Epithelial cell of esophagus (primary cell): ENCODE measurements around the gene MDH2.
"Not testable (repeated sequence)": the region's sequence is repeated elsewhere in the genome, so short reads cannot be mapped to it uniquely, and the experiment has no call there.

Experiments used
- DNase-seq: peaks from one replicate; pipeline ENCODE4 v3.0.0; 2010; ENCODE audit warnings: low read depth
- H3K4me3 ChIP-seq: 2 replicates; pipeline ENCODE4 v1.5.1; 2011; ENCODE audit warnings: mild to moderate bottlenecking, low read length, control low read depth
- TF ChIP-seq, protein P1 (sequence below): IDR thresholded peaks from 2 replicates; pipeline ENCODE4 v1.5.1; 2011; ENCODE audit warnings: low read depth, mild to moderate bottlenecking, low read length, control low read depth, inconsistent platforms; ENCODE audit not compliant: insufficient read depth; ENCODE audit errors: missing control alignments

The MDH2 gene, protein sequence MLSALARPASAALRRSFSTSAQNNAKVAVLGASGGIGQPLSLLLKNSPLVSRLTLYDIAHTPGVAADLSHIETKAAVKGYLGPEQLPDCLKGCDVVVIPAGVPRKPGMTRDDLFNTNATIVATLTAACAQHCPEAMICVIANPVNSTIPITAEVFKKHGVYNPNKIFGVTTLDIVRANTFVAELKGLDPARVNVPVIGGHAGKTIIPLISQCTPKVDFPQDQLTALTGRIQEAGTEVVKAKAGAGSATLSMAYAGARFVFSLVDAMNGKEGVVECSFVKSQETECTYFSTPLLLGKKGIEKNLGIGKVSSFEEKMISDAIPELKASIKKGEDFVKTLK

DNA sequence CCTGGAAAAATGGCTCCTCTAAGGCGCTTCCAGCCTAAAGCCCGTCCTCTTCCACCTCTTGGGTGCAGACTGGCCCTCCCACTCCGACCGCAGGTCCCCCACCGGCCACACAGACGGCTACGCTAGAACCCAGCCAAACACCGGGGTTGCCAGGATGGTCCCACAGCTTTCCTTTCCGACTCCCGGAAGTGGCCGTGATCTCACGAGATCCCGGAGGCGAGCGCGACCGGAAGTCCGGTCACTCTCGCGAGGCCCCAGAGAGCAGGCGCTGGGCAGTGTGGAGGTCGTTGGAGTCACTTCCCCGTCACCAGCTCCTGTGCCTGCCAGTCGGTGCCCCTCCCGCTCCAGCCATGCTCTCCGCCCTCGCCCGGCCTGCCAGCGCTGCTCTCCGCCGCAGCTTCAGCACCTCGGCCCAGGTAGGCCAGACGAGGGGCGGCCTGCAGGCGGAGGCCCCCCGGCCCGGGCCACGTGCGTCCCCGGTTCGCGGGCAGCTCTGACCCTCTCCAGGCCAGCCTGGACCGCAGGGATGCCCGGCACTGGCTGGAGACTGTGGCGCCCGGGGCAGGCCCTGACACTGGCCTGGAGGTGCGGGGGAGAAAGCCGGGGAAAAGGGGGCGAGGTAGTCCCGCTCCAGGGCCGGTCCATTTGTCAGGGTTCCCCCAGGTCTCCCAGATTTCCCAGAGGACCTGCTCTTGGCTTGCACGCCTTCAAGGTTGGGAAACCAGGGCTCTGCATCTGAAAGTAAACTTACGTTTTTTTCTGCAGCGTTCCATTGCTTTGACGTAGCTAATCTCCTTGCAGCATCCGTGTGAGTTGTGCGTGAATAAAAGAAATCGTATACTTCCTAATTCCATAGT is at the start of gene MDH2, which contains the start of gene STYXL1:
MDH2 (plus strand) TSS at position 296 of the 857 bp plus-strand sequence; CDS start at position 351, 55 bp downstream.
STYXL1 (minus strand) TSS at position 190 of the 857 bp plus-strand sequence. CDS start 17,477 bp downstream, outside the sequence.
- peak within 1 kb of the TSS; percentile 88 for H3K4me3 ChIP-seq
- TF ChIP-seq, protein P1, sequence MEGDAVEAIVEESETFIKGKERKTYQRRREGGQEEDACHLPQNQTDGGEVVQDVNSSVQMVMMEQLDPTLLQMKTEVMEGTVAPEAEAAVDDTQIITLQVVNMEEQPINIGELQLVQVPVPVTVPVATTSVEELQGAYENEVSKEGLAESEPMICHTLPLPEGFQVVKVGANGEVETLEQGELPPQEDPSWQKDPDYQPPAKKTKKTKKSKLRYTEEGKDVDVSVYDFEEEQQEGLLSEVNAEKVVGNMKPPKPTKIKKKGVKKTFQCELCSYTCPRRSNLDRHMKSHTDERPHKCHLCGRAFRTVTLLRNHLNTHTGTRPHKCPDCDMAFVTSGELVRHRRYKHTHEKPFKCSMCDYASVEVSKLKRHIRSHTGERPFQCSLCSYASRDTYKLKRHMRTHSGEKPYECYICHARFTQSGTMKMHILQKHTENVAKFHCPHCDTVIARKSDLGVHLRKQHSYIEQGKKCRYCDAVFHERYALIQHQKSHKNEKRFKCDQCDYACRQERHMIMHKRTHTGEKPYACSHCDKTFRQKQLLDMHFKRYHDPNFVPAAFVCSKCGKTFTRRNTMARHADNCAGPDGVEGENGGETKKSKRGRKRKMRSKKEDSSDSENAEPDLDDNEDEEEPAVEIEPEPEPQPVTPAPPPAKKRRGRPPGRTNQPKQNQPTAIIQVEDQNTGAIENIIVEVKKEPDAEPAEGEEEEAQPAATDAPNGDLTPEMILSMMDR, result no peak
- peak; percentile 95 for DNase-seq

DNA sequence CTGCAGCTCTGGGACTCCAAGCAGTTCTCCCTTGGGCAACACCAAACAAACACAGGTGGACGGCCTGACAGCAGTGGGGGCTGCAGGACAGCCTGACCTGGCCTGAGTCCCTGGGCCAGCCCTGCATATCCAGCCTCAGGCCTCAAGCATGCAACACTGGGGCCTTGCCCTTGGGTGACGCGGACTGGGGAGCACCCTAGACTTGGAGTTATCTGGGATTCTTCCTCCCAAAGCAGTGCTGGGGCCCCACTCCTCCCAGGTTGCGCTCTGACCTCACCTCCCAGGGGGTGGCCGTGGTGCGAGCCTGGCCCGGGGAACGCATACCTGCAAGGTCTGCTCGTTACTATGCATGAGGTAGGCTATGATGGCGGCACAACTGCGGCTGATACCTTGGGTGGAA is 47.3 kb upstream of the MDH2 start:
- H3K4me3 ChIP-seq, result no peak overlapping the region
- DNase-seq, result no peak
- TF ChIP-seq, protein P1, result no peak

DNA sequence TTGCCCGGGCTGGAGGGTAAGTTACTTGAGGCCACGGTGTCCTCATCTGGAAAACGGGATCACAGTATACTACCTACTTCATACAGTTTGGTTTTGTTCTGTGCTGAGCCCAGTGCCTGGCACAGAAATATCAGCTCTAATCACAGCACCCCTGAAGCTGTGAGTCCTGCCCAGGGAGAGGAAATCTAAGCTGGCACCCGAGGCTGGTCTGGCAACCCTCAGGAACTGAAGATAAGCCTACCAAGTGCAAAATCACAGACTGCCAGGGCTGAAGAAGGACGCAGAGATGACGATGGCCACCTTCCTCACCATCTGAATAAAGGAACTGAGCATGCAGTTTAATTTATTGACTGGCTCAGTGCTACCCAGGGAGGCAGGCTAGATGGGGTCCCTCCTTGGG is 45.8 kb upstream of the MDH2 start:
- no peak overlapping the region for H3K4me3 ChIP-seq
- DNase-seq, result no peak
- TF ChIP-seq, protein P1, result no peak

DNA sequence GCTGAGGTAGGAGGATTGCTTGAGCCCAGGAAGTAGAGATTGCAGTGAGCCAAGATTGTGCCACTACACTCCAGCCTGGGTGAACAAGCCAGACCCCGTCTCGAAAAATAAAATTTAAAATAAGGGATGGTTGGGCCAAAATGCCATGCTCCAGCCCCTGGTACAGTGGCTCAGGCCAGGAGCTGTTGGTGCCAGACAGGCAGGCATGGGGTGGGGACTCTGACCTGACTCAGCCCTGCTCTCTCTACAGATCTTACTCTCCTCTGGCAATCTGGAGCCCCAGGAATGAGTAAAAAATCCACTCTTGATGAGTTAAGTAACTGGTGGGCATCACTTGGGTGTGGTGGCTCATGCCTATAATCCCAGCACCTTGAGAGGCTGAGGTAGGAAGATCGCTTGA is 45.1 kb upstream of the MDH2 start:
- no peak for DNase-seq
- no peak overlapping the region for H3K4me3 ChIP-seq
- TF ChIP-seq, protein P1, result no peak

DNA sequence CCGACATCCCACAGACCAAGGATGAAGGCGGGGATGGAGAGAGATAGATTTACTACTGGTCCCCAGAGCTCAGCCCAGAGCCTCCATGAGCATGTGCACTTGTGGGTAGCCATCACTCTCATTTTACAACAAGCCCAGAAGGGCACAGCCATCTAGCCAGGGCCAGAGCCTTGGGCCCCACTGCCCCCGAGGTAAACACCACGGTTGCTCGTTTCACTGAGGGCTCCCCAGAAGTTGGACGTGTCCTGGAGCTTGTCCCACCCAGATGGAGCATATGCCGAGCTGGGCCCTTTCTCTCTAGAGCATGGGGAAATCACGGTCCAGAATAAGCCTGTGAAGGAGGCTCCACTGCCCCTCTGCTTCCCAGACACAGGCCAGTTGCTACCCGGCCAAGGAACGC is 44.6 kb upstream of the MDH2 start:
- DNase-seq, result no peak
- TF ChIP-seq, protein P1, result no peak
- no peak overlapping the region for H3K4me3 ChIP-seq

- not testable (repeated sequence) for H3K4me3 ChIP-seq, DNase-seq
These were observed 42.9 kb upstream of the MDH2 start for GRCh38 chr7:76005004-76005403.

DNA sequence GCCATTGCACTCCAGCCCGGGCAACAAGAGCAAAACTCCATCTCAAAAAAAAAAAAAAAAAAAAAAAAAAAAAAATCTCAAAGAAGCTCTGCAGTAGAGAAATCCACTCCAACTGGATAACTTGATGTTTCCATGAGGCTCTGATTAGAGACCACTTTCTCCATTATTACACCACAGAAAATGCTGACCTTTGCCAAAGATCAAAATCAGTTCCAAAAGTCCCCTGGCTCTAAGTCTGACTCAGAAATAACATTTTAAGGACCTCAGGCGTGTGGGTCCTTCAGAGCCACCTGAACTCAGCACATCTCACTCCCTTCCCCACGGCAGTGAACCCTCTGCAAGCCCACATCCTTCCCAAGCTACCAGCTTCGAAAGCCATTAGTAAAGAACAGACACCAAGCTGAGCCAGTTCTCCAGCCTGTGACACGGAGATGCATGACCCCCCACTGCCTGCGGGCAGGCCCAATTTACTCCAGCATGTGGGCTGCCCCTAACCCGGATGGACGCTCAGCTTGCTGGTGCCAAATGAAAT is 39.7 kb upstream of the MDH2 start:
- no peak overlapping the region for H3K4me3 ChIP-seq
- no peak for DNase-seq
- TF ChIP-seq, protein P1, result no peak
